ENCODE data around the gene PROK1.

Gene PROK1

GRCh38 chr1:110475362-110476027 lies 24.5 kb downstream of the PROK1 start:
- CTCF ChIA-PET, result interaction anchor here (4.3 kb wide), 1 partner anchor 20 kb away, joined by 32 read pairs; no protein-coding TSS in a partner anchor
- POLR2A ChIA-PET, result no interaction called here
- DNase-seq (ENCODE audit: low read depth, low spot score), result no peak
- no peak for TF ChIP-seq CTCF (IDR thresholded peaks at IDR 0.05; ENCODE audit: insufficient read depth, low read length, missing control alignments)
- no peak overlapping the region for H3K4me3 ChIP-seq (ENCODE audit: low read depth, low read length)

GRCh38 chr1:110476028-110476765 lies 25.2 kb downstream of the PROK1 start:
- CTCF ChIA-PET, result interaction anchor here (1.2 to 4.3 kb wide), 5 partner anchors 9 to 273 kb away, joined by 3 to 32 read pairs (median 5); no protein-coding TSS in a partner anchor
- no peak overlapping the region for H3K4me3 ChIP-seq (ENCODE audit: low read depth, low read length)
- TF ChIP-seq CTCF (IDR thresholded peaks at IDR 0.05; ENCODE audit: insufficient read depth, low read length, missing control alignments), result no peak
- DNase-seq (ENCODE audit: low read depth, low spot score), result no peak
- POLR2A ChIA-PET, result no interaction called here

- no peak overlapping the region for H3K4me3 ChIP-seq (ENCODE audit: low read depth, low read length)
- no peak for TF ChIP-seq CTCF (IDR thresholded peaks at IDR 0.05; ENCODE audit: insufficient read depth, low read length, missing control alignments)
- CTCF ChIA-PET, result interaction anchor here (1.2 to 4.3 kb wide), 5 partner anchors 10 to 274 kb away, joined by 3 to 32 read pairs (median 5); no protein-coding TSS in a partner anchor
- POLR2A ChIA-PET, result no interaction called here
- DNase-seq (ENCODE audit: low read depth, low spot score), result no peak
Observed at GRCh38 chr1:110477041-110477440, 26.1 kb downstream of the PROK1 start.

- H3K4me3 ChIP-seq (ENCODE audit: low read depth, low read length), result no peak overlapping the region
- TF ChIP-seq CTCF (IDR thresholded peaks at IDR 0.05; ENCODE audit: insufficient read depth, low read length, missing control alignments), result no peak
- ChIA-PET POLR2A (no interaction called here), CTCF (interaction anchor here (1.4 to 4.3 kb wide), 3 partner anchors 12 to 18 kb away, joined by 3 to 32 read pairs (median 7); no protein-coding TSS in a partner anchor)
- DNase-seq (ENCODE audit: low read depth, low spot score), result no peak
Observed at GRCh38 chr1:110477445-110477957, 26.6 kb downstream of the PROK1 start.

GRCh38 chr1:110477967-110478640 lies 27.2 kb downstream of the PROK1 start:
- CTCF ChIA-PET, result interaction anchor here (4.3 kb wide), 1 partner anchor 18 kb away, joined by 32 read pairs; no protein-coding TSS in a partner anchor
- DNase-seq (ENCODE audit: low read depth, low spot score), result no peak
- no peak overlapping the region for H3K4me3 ChIP-seq (ENCODE audit: low read depth, low read length)
- TF ChIP-seq CTCF (IDR thresholded peaks at IDR 0.05; ENCODE audit: insufficient read depth, low read length, missing control alignments), result no peak
- POLR2A ChIA-PET, result no interaction called here

All from AG04449 (cell line).